ENCODE measurements around the gene DEPDC4. TPM values are rescaled to one million over a fixed set of nuclear protein-coding genes. Genes with fewer than 3 reads are reported as not detected.

Gene DEPDC4
- total and polyA plus RNA-seq, 2 of the 13 experiments (the other 11 are each of a cell fraction or from before 2014, with no cell fraction given) = 2.2 to 5.7 TPM

GRCh38 chr12:100200463-100201181, 66.3 kb downstream of the DEPDC4 start, which contains the start of gene ACTR6 (continued):
- peak; percentile 70; the same call in 1 of the 2 replicates for TF ChIP-seq ATF2 (CRISPR knock-in tag; IDR thresholded peaks at IDR 0.05)
- peak; percentile 80 for TF ChIP-seq SPEN (CRISPR knock-in tag; IDR thresholded peaks at IDR 0.05; ENCODE audit: low read depth)
- TF ChIP-seq GATAD2A (CRISPR knock-in tag; IDR thresholded peaks at IDR 0.05) = peak; percentile 66; the same call in 1 of the 2 replicates
- TF ChIP-seq, protein P1, sequence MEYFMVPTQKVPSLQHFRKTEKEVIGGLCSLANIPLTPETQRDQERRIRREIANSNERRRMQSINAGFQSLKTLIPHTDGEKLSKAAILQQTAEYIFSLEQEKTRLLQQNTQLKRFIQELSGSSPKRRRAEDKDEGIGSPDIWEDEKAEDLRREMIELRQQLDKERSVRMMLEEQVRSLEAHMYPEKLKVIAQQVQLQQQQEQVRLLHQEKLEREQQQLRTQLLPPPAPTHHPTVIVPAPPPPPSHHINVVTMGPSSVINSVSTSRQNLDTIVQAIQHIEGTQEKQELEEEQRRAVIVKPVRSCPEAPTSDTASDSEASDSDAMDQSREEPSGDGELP (IDR thresholded peaks at IDR 0.05; ENCODE audit: borderline replicate concordance, low read depth) = peak; percentile 19; the same call in 1 of the 2 replicates
- 0 out of 2 replicates have a peak, but pooled peaks have one; percentile 7 for TF ChIP-seq ZSCAN29 (CRISPR knock-in tag; conservative IDR thresholded peaks at IDR 0.05)
- TF ChIP-seq ZNF557 (CRISPR knock-in tag; IDR thresholded peaks at IDR 0.05) = no peak
- TF ChIP-seq DNMT3B (CRISPR knock-in tag; conservative IDR thresholded peaks at IDR 0.05) = 0 out of 2 replicates have a peak, but pooled peaks have one; percentile 54

DNA sequence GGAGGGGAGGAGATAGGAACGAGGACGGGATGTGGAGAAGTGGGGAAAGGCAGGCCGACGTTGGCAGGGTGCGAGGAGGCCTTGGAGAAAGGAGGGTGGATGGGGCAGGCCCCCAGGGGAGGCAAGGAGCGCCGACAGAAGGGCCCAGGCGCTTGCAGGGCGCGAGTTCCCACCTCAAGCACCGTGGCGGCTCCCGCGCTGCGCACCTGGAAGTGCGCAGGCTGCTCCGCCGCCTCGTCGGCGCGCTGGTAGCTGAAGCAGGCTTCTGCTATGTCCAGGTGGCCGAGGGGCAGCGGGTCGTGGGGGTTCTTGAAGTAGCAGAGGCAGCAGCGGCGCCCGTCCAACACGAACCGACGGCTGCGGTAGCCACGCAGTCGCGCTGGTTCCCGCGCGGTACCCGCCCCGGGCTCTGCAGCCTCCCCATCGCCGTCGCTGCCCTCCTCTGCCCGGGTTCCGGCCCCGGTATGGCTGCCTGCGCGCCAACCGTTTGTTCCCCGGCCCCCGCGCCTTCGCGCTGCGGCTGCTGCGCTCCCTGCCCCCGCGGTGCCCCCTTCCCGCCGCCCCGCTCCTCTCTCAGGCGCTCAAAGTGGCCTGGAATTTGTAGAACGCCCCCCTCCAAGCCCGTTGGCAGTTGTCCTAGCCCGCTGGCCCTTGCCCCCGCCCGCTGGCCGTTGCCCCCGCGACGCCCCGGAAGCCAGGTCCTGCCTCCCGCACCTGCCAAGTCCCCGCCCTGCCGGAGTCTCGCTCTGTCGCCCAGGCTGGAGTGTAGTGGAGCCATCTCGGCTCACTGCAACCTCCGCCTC, 67.3 kb downstream of the DEPDC4 start:
- in situ Hi-C loops (cut with HindIII; ENCODE audit: extremely low pct_ligation_motif_present, low pct_unique_long_range_greater_than_20kb) = no loop called here
- FAIRE-seq (no peak), ATAC-seq (peak; percentile 93), DNase-seq (ENCODE audit: low spot score) (peak; percentile 73)
- BruUV-seq (replicated peaks) = no TSS peak
- H3K4me1 ChIP-seq (ENCODE audit: insufficient read depth, low read length) = peaks cover 37% of the 10 kb centered on the region
- intact Hi-C loops (cut with micrococcal nuclease; ENCODE audit: unreplicated experiment) = loop anchor here (1.0 to 5.0 kb wide), 4 partner anchors 15 to 68 kb away; partner anchors contain the start of genes BLTP3B, DEPDC4 and SCYL2
- POLR2A ChIA-PET = interaction anchor here (1.4 to 1.8 kb wide), 2 partner anchors 13 to 45 kb away, joined by 4 to 6 read pairs; no protein-coding TSS in a partner anchor
- peak overlapping the region; percentile 48 for H2AFZ ChIP-seq (ENCODE audit: low read length)
- peak overlapping the region; percentile 84 for H3K27ac ChIP-seq (ENCODE audit: extremely low read length, insufficient read depth, low read length)
- peaks cover 26% of the 10 kb centered on the region for H3K79me2 ChIP-seq (ENCODE audit: insufficient read depth, low read length)
- peak overlapping the region; percentile 81 for H3K9ac ChIP-seq (ENCODE audit: insufficient read depth, low read depth, low read length)
- CTCF ChIA-PET (ENCODE audit: low intra/inter-chr PET ratio, low total read pairs) = no interaction called here
- peak overlapping the region; percentile 81 to 86 (median 84) for H3K4me3 ChIP-seq (replicated peaks in 1 of 3; ENCODE audit: insufficient read depth in 1 of 3, low read depth in 2 of 3, low read length in 3 of 3)
- H3K27me3 ChIP-seq (ENCODE audit: control insufficient read depth in 1 of 2, insufficient read depth in 2 of 2, low read length in 2 of 2) = no peaks in the 10 kb centered on the region; a peak in 1 of 5 replicates
- peak overlapping the region; percentile 98 for H3K4me2 ChIP-seq (ENCODE audit: low read depth, low read length)
- no peaks in the 10 kb centered on the region for H3K36me3 ChIP-seq (replicated peaks in 1 of 2; ENCODE audit: control insufficient read depth in 1 of 2, insufficient read depth in 2 of 2, low read length in 2 of 2)
- no peaks in the 10 kb centered on the region for H4K20me1 ChIP-seq (ENCODE audit: insufficient read depth, low read length)
- 1% methylated on average over 36 of the region's 79 CpGs for WGBS (ENCODE audit: low lambda C conversion rate)
- H3K9me3 ChIP-seq (ENCODE audit: low read length) = no peaks in the 10 kb centered on the region
- peak; percentile 50 for TF ChIP-seq RAD21 (CRISPR knock-in tag; IDR thresholded peaks at IDR 0.05)
- TF ChIP-seq, protein P2, sequence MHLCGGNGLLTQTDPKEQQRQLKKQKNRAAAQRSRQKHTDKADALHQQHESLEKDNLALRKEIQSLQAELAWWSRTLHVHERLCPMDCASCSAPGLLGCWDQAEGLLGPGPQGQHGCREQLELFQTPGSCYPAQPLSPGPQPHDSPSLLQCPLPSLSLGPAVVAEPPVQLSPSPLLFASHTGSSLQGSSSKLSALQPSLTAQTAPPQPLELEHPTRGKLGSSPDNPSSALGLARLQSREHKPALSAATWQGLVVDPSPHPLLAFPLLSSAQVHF (CRISPR knock-in tag; IDR thresholded peaks at IDR 0.05) = no peak
- peak; percentile 93 for TF ChIP-seq ZNF800 (CRISPR knock-in tag; IDR thresholded peaks at IDR 0.05)
- no peak for TF ChIP-seq SIN3B (IDR thresholded peaks at IDR 0.05; ENCODE audit: low read length)
- TF ChIP-seq KMT2B (CRISPR knock-in tag; IDR thresholded peaks at IDR 0.05) = peak; percentile 13; the same call in 1 of the 2 replicates
- TF ChIP-seq RBM39 (IDR thresholded peaks at IDR 0.05; ENCODE audit: low read depth, low read length, poor library complexity, severe bottlenecking) = peak; percentile 7
- no peak for TF ChIP-seq CREB1 (IDR thresholded peaks at IDR 0.05)
- TF ChIP-seq CREB1 (CRISPR knock-in tag; IDR thresholded peaks at IDR 0.05) = no peak
- TF ChIP-seq ZEB1 (IDR thresholded peaks at IDR 0.05; ENCODE audit: insufficient replicate concordance, low read depth) = peak; percentile 62
